HepG2 (cell line): ENCODE data around the gene SLC34A3. TPM values are rescaled to one million over a fixed set of nuclear protein-coding genes. Genes with fewer than 3 reads are reported as not detected.
A peak's percentile ranks its signal among the peaks of the same experiment; 100 is the strongest.

Experiments
- ATAD3A ChIP-seq: sonication (generic); formaldehyde crosslinking; IDR thresholded peaks from 2 replicates; pipeline ENCODE4 v1.4.0; 2020; ENCODE audit warnings: missing genetic modification reagents
- HDAC2 ChIP-seq: sonication (generic); formaldehyde crosslinking; IDR thresholded peaks from 2 replicates; pipeline ENCODE4 v1.4.0; 2020; ENCODE audit warnings: missing genetic modification reagents
- MED1 ChIP-seq: sonication (generic); formaldehyde crosslinking; IDR thresholded peaks from 2 replicates; pipeline ENCODE4 v1.4.0; 2020; ENCODE audit warnings: missing genetic modification reagents
- RBFOX2 ChIP-seq: fragments of 200-400 bp; formaldehyde crosslinking; IDR thresholded peaks from 2 replicates; pipeline ENCODE4 v1.6.1; 2017; ENCODE audit warnings: low read depth, mild to moderate bottlenecking, low read length
- SNAI1 ChIP-seq: sonication (generic); formaldehyde crosslinking; IDR thresholded peaks from 2 replicates; pipeline ENCODE4 v1.5.0; 2020; ENCODE audit warnings: mild to moderate bottlenecking, missing genetic modification reagents, borderline replicate concordance
- SRF ChIP-seq: IDR thresholded peaks from 2 replicates; pipeline ENCODE4 v1.6.1; 2011; ENCODE audit warnings: mild to moderate bottlenecking, low read depth, low read length, moderate library complexity
- SSRP1 ChIP-seq: IDR thresholded peaks from 2 replicates; pipeline ENCODE4 v1.6.1; 2016; ENCODE audit warnings: control low read depth
- THYN1 ChIP-seq: sonication (generic); formaldehyde crosslinking; IDR thresholded peaks from 2 replicates; pipeline ENCODE4 v1.8.1; 2023; ENCODE audit warnings: low read depth, mild to moderate bottlenecking, moderate library complexity, missing genetic modification reagents, borderline replicate concordance
- ZBTB3 ChIP-seq: sonication (generic); formaldehyde crosslinking; IDR thresholded peaks from 2 replicates; pipeline ENCODE4 v1.4.0; 2020; ENCODE audit warnings: low read depth, mild to moderate bottlenecking, moderate library complexity, missing genetic modification reagents, borderline replicate concordance
- ZNF354B ChIP-seq: sonication (generic); formaldehyde crosslinking; IDR thresholded peaks from 2 replicates; pipeline ENCODE4 v1.8.0; 2022; ENCODE audit warnings: mild to moderate bottlenecking, missing genetic modification reagents
- ZNF468 ChIP-seq: sonication (generic); formaldehyde crosslinking; IDR thresholded peaks from 2 replicates; pipeline ENCODE4 v1.8.0; 2022; ENCODE audit warnings: mild to moderate bottlenecking, moderate library complexity, missing genetic modification reagents
- ZNF558 ChIP-seq: sonication (generic); formaldehyde crosslinking; IDR thresholded peaks from 2 replicates; pipeline ENCODE4 v1.9.0; 2022; ENCODE audit warnings: mild to moderate bottlenecking, missing genetic modification reagents, borderline replicate concordance
- ZNF674 ChIP-seq: sonication (generic); formaldehyde crosslinking; IDR thresholded peaks from 2 replicates; pipeline ENCODE4 v1.5.0; 2020; ENCODE audit warnings: low read depth, mild to moderate bottlenecking, missing genetic modification reagents
- ZNF776 ChIP-seq: sonication (generic); formaldehyde crosslinking; IDR thresholded peaks from 2 replicates; pipeline ENCODE4 v1.4.0; 2020; ENCODE audit warnings: mild to moderate bottlenecking, missing genetic modification reagents
- ZNF788 ChIP-seq: sonication (generic); formaldehyde crosslinking; IDR thresholded peaks from 2 replicates; pipeline ENCODE4 v1.5.0; 2020; ENCODE audit warnings: mild to moderate bottlenecking, missing genetic modification reagents, borderline replicate concordance
- polyA plus RNA-seq, 8 experiments: library from polyadenylated mRNA; depleted of rRNA in 3 of 8; stranded (reverse) in 7 of 8; unstranded in 1 of 8; fragments of >200 nt; fragmentation: Illumina TruSeq in 4 of 8; extraction: Trizol in 4 of 8; gene quantifications; 2 replicates each; pipeline versions ENCODE4 v1.2.1 to v1.2.3, GENCODE V29; 2011 to 2016; ENCODE audit warnings: low read depth in 4 of 8, missing spikeins in 1 of 8, mixed read lengths in 1 of 8; ENCODE audit not compliant: insufficient read depth in 1 of 8
- total RNA-seq, 5 experiments: library from RNA; depleted of rRNA; stranded (reverse); fragments of >200 nt; fragmentation: Illumina TruSeq; extraction: Trizol; gene quantifications; 2 replicates each; pipeline ENCODE4 v1.2.3, GENCODE V29; 2016; ENCODE audit warnings: low read depth in 1 of 5
- TF ChIP-seq, protein P1 (sequence below): sonication (generic); formaldehyde crosslinking; IDR thresholded peaks from 2 replicates; pipeline ENCODE4 v1.5.0; 2020; ENCODE audit warnings: mild to moderate bottlenecking, missing genetic modification reagents, borderline replicate concordance
- TF ChIP-seq, protein P2 (sequence below): sonication (generic); formaldehyde crosslinking; IDR thresholded peaks from 2 replicates; pipeline ENCODE4 v1.4.0; 2020; ENCODE audit warnings: mild to moderate bottlenecking, missing genetic modification reagents
- TF ChIP-seq, protein P3 (sequence below): sonication (generic); formaldehyde crosslinking; IDR thresholded peaks from 2 replicates; pipeline ENCODE4 v1.5.1; 2020; ENCODE audit warnings: mild to moderate bottlenecking, missing genetic modification reagents, moderate library complexity

SLC34A3 gene
- total and polyA plus RNA-seq, 2 of the 13 experiments (the other 11 are each of a cell fraction or from before 2014, with no cell fraction given): 0.07 to 1.0 TPM

DNA sequence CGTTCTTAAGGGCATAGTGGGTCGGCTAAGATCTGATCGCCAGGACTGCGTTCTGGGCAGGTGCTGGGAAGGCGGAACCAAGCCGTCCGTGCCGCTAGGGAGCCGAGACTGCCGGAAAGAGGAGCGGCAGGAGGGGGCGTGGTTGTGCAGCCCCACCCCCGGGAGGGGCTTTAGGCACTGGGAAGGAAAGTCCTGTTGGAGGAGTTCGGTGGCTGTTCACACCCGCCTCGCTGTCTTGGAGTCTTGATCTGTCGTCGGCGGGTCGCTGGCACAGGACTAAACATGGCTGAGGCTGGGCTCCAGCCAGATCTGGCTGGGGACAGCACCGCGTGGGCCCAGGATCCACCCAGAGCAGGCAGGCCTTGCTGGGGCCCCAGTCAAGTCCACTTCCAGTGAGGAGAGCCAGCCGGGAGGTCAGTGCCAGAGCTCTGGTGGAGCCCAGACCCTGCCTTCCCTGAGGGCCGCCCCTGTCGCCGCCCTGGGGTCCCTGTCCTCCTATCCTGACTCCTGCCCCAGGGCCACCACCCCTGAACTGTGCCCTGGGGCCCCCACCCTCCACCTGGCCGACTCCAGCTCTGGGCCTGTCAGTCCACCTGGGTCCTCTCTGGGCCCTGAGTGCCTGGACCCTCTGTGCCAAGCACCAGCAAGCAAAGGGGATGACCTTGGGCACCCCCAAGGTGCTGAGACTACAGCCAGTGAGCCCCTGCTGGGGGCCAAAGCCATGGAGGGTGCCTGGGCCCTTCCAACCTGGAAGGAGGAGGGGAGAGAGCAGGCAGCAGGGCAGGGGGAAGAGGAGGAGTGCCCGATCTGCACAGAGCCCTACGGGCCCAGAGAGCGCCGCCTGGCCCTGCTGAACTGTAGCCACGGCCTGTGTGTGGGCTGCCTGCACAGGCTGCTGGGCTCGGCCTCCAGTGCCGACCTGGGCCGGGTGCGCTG, 13.2 kb upstream of the SLC34A3 start (continued):
- TF ChIP-seq, protein P1, sequence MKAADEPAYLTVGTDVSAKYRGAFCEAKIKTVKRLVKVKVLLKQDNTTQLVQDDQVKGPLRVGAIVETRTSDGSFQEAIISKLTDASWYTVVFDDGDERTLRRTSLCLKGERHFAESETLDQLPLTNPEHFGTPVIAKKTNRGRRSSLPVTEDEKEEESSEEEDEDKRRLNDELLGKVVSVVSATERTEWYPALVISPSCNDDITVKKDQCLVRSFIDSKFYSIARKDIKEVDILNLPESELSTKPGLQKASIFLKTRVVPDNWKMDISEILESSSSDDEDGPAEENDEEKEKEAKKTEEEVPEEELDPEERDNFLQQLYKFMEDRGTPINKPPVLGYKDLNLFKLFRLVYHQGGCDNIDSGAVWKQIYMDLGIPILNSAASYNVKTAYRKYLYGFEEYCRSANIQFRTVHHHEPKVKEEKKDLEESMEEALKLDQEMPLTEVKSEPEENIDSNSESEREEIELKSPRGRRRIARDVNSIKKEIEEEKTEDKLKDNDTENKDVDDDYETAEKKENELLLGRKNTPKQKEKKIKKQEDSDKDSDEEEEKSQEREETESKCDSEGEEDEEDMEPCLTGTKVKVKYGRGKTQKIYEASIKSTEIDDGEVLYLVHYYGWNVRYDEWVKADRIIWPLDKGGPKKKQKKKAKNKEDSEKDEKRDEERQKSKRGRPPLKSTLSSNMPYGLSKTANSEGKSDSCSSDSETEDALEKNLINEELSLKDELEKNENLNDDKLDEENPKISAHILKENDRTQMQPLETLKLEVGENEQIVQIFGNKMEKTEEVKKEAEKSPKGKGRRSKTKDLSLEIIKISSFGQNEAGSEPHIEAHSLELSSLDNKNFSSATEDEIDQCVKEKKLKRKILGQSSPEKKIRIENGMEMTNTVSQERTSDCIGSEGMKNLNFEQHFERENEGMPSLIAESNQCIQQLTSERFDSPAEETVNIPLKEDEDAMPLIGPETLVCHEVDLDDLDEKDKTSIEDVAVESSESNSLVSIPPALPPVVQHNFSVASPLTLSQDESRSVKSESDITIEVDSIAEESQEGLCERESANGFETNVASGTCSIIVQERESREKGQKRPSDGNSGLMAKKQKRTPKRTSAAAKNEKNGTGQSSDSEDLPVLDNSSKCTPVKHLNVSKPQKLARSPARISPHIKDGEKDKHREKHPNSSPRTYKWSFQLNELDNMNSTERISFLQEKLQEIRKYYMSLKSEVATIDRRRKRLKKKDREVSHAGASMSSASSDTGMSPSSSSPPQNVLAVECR (CRISPR knock-in tag): peak; percentile 76; the same call in 1 of the 2 replicates
- TF ChIP-seq SNAI1 (CRISPR knock-in tag) (0 out of 2 replicates have a peak, but pooled peaks have one; percentile 64), SRF (no peak), ZNF558 (CRISPR knock-in tag) (0 out of 2 replicates have a peak, but pooled peaks have one; percentile 17), RBFOX2 (peak; percentile 60), HDAC2 (CRISPR knock-in tag) (peak; percentile 21; the same call in 1 of the 2 replicates), ZNF674 (CRISPR knock-in tag) (no peak), SSRP1 (CRISPR knock-in tag) (peak; percentile 38; the same call in 1 of the 2 replicates), ZNF776 (CRISPR knock-in tag) (no peak; the same call in 1 of the 2 replicates), MED1 (CRISPR knock-in tag) (no peak; the same call in 1 of the 2 replicates), ZNF354B (CRISPR knock-in tag) (no peak), ZNF468 (CRISPR knock-in tag) (no peak), ATAD3A (no peak), ZNF788 (CRISPR knock-in tag) (peak; percentile 58; the same call in 1 of the 2 replicates), THYN1 (CRISPR knock-in tag) (no peak), ZBTB3 (CRISPR knock-in tag) (no peak)
- TF ChIP-seq, protein P2, sequence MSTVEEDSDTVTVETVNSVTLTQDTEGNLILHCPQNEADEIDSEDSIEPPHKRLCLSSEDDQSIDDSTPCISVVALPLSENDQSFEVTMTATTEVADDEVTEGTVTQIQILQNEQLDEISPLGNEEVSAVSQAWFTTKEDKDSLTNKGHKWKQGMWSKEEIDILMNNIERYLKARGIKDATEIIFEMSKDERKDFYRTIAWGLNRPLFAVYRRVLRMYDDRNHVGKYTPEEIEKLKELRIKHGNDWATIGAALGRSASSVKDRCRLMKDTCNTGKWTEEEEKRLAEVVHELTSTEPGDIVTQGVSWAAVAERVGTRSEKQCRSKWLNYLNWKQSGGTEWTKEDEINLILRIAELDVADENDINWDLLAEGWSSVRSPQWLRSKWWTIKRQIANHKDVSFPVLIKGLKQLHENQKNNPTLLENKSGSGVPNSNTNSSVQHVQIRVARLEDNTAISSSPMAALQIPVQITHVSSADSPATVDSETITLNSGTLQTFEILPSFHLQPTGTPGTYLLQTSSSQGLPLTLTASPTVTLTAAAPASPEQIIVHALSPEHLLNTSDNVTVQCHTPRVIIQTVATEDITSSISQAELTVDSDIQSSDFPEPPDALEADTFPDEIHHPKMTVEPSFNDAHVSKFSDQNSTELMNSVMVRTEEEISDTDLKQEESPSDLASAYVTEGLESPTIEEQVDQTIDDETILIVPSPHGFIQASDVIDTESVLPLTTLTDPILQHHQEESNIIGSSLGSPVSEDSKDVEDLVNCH (CRISPR knock-in tag): no peak
- TF ChIP-seq, protein P3, sequence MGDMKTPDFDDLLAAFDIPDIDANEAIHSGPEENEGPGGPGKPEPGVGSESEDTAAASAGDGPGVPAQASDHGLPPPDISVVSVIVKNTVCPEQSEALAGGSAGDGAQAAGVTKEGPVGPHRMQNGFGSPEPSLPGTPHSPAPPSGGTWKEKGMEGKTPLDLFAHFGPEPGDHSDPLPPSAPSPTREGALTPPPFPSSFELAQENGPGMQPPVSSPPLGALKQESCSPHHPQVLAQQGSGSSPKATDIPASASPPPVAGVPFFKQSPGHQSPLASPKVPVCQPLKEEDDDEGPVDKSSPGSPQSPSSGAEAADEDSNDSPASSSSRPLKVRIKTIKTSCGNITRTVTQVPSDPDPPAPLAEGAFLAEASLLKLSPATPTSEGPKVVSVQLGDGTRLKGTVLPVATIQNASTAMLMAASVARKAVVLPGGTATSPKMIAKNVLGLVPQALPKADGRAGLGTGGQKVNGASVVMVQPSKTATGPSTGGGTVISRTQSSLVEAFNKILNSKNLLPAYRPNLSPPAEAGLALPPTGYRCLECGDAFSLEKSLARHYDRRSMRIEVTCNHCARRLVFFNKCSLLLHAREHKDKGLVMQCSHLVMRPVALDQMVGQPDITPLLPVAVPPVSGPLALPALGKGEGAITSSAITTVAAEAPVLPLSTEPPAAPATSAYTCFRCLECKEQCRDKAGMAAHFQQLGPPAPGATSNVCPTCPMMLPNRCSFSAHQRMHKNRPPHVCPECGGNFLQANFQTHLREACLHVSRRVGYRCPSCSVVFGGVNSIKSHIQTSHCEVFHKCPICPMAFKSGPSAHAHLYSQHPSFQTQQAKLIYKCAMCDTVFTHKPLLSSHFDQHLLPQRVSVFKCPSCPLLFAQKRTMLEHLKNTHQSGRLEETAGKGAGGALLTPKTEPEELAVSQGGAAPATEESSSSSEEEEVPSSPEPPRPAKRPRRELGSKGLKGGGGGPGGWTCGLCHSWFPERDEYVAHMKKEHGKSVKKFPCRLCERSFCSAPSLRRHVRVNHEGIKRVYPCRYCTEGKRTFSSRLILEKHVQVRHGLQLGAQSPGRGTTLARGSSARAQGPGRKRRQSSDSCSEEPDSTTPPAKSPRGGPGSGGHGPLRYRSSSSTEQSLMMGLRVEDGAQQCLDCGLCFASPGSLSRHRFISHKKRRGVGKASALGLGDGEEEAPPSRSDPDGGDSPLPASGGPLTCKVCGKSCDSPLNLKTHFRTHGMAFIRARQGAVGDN (CRISPR knock-in tag): peak; percentile 67
